Measurements from ENCODE around the gene NSFL1C.

- TF ChIP-seq CTCF (IDR thresholded peaks at IDR 0.05; ENCODE audit: poor library complexity) = no peak
- TF ChIP-seq EZH2phosphoT487 (IDR thresholded peaks at IDR 0.05; ENCODE audit: low read depth, severe bottlenecking, unreplicated experiment) = no peak
- TF ChIP-seq EZH2 (IDR thresholded peaks at IDR 0.05; ENCODE audit: borderline replicate concordance) = no peak
Measured at GRCh38 chr20:1435337-1435699, 31.3 kb downstream of the NSFL1C start.

Measured in hepatocyte (in vitro differentiated cells).